Measurements from ENCODE around the gene SCYL1.

Gene SCYL1

DNA sequence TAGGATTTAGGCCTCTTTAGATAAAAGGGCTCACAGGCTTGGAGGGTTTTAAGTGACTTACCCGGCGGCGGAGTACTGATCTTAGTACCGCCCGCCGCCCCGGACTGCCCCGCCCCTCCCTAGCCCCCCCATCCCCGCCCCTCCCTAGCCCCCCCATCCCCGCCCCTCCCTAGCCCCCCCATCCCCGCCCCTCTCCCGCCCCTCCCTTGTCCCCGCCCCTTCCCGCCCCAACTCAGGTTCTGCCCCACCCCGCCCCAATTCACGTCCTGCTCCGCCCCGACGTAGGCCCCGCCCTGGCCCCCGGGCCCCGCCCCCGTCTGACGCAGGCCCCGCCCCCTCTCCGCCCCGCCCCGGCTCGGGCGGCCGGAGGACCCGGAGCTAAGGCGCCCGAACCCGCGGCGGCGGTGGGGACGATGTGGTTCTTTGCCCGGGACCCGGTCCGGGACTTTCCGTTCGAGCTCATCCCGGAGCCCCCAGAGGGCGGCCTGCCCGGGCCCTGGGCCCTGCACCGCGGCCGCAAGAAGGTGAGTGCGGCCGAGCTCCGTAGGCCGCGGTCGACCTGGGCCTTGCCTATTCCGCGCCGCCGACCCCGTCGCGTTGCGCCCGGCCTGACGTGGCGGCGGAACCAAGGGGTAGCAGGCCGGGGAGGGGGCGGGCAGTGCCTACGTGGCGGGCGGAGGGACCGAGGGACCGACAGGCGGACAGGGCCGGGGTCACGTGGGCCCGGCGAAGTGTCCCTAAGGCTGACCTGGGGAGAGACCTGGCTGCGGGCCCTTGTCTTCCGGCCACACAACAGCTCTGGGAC, at the start of gene SCYL1:
SCYL1 (plus strand) TSS at position 343 of the 805 bp plus-strand sequence; CDS start at position 414, 71 bp downstream.
- Histone ChIP-seq H3K9me3 (ENCODE audit: control insufficient read depth, insufficient read depth, low read length) (no peaks in the 10 kb centered on the region), H3K4me3 (ENCODE audit: low read depth, low read length) (peak within 1 kb of the TSS; percentile 88), H3K27me3 (ENCODE audit: control insufficient read depth, insufficient read depth, low read length) (peaks cover 8% of the 10 kb centered on the region), H3K9ac (ENCODE audit: low read depth, low read length) (peak within 1 kb of the TSS; percentile 91), H3K36me3 (ENCODE audit: control insufficient read depth, insufficient read depth, low read length) (peaks cover 8% of the 10 kb centered on the region), H3K4me1 (ENCODE audit: control insufficient read depth, insufficient read depth, low read length) (peaks cover 7% of the 10 kb centered on the region)

DNA sequence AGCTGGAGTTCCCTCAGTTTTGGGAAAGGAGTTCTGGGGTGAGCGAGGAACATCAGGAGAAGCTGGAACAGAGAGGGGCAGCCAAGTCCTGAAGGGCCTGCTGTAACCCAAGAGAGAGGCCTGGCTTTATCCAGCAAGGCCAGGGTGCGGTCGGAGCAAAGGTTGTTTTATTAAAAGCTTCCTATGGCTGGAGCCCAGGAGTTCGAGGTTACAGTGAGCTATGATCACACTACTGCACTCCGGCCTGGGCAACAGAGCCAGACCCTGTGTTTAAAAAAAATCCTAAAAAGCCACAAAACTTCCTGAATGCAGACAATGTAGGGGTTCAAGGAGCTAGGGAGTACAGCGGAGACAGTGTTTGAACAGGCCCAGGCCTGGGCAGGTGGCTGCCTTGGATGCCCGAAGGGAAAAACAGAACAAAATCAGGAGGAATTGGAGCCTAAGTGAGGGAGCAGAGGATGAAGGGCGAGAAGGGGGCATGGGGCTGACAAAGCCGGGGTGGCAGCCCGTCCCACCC, 48.2 kb upstream of the SCYL1 start:
- Histone ChIP-seq H3K27me3 (ENCODE audit: control insufficient read depth, insufficient read depth, low read length) (no peaks in the 10 kb centered on the region), H3K36me3 (ENCODE audit: control insufficient read depth, insufficient read depth, low read length) (no peaks in the 10 kb centered on the region), H3K4me1 (ENCODE audit: control insufficient read depth, insufficient read depth, low read length) (peaks cover 15% of the 10 kb centered on the region), H3K9me3 (ENCODE audit: control insufficient read depth, insufficient read depth, low read length) (no peaks in the 10 kb centered on the region), H3K4me3 (ENCODE audit: low read depth, low read length) (peak overlapping the region; percentile 93), H3K9ac (ENCODE audit: low read depth, low read length) (peak overlapping the region; percentile 95)

DNA sequence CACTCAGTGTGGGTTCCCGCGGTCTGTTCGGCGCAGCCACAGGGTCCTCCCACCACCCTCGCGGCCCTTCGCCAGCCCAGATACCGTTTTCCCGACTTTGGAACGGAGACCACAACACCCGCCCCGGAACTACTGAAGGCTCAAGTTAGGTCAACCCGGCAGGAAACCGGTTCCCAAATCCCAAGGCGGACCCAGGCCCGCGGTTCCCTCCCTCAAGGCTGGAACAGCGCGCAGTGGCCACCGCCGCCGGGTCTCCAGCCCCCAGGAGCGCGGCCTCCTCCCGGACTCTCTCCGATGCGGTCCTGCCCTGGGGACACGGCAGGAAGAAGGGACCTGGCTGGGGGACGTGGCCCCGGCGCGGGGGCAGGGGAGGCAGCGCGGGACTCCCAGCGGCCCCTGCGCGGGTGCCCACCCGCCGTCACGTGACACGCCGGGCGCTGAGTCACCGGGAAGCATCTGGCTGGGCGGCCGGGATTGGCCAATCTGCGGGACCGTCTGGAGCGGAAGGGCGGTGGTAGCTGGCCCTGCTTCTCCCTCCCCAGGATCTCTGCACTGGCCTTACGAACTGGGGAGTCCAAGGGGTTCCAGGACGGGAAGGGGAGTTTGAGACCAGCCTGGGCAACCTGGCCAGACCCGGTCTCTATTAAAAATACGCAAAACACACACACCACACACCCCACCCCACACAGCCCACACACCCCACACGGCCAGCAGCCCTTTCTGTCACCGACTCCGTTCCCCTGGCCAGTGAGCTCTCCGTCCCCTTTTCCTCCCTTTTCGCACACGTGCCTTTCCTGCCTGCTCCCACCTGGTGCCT, 47.5 kb upstream of the SCYL1 start:
- H3K9me3 ChIP-seq (ENCODE audit: control insufficient read depth, insufficient read depth, low read length): no peaks in the 10 kb centered on the region
- H3K27me3 ChIP-seq (ENCODE audit: control insufficient read depth, insufficient read depth, low read length): no peaks in the 10 kb centered on the region
- H3K4me1 ChIP-seq (ENCODE audit: control insufficient read depth, insufficient read depth, low read length): peaks cover 15% of the 10 kb centered on the region
- H3K36me3 ChIP-seq (ENCODE audit: control insufficient read depth, insufficient read depth, low read length): no peaks in the 10 kb centered on the region
- H3K9ac ChIP-seq (ENCODE audit: low read depth, low read length): peak overlapping the region; percentile 95
- H3K4me3 ChIP-seq (ENCODE audit: low read depth, low read length): peak overlapping the region; percentile 93

DNA sequence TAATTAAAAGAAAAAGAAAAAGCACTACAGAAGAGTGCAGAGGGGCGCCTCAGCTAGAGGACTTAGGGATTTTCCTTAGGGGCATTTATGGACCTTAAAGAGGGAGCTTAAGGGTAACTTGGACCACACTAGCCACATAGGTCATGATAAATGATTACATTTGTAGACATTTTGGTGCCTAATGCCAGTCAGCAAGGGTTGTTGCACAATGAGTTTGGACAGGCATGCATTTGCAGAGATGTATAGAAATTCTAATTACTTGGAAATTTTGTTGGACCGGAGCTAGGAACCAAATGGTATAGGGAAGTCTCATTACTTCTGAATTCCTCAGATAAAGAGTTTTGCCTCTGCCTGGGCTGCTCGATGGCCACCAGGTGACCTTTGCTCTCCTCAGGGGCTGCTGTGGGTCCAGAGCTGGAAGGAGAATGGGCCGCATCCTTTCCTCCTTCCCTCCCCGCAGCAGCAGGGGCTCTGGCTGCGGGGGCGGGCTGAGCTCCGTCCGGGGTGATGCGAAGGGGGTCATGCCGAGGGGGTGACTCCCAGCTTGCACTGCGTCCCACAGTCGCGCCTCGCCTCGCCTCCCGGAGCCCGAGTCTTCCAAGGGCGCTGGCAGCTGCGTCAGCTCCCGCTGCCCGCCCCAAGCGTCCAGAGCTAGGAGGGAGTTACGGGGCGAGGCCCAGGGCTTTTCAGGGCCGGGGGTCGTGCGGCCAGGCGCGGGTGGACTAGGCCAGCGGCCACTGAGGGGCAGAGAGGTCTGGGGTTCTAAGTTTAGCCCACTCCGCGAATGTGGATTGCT, 46.3 kb upstream of the SCYL1 start:
- no peaks in the 10 kb centered on the region for H3K27me3 ChIP-seq (ENCODE audit: control insufficient read depth, insufficient read depth, low read length)
- H3K9me3 ChIP-seq (ENCODE audit: control insufficient read depth, insufficient read depth, low read length): no peaks in the 10 kb centered on the region
- H3K9ac ChIP-seq (ENCODE audit: low read depth, low read length): no peak overlapping the region
- H3K4me1 ChIP-seq (ENCODE audit: control insufficient read depth, insufficient read depth, low read length): peaks cover 15% of the 10 kb centered on the region
- H3K4me3 ChIP-seq (ENCODE audit: low read depth, low read length): peak overlapping the region; percentile 30
- H3K36me3 ChIP-seq (ENCODE audit: control insufficient read depth, insufficient read depth, low read length): no peaks in the 10 kb centered on the region

DNA sequence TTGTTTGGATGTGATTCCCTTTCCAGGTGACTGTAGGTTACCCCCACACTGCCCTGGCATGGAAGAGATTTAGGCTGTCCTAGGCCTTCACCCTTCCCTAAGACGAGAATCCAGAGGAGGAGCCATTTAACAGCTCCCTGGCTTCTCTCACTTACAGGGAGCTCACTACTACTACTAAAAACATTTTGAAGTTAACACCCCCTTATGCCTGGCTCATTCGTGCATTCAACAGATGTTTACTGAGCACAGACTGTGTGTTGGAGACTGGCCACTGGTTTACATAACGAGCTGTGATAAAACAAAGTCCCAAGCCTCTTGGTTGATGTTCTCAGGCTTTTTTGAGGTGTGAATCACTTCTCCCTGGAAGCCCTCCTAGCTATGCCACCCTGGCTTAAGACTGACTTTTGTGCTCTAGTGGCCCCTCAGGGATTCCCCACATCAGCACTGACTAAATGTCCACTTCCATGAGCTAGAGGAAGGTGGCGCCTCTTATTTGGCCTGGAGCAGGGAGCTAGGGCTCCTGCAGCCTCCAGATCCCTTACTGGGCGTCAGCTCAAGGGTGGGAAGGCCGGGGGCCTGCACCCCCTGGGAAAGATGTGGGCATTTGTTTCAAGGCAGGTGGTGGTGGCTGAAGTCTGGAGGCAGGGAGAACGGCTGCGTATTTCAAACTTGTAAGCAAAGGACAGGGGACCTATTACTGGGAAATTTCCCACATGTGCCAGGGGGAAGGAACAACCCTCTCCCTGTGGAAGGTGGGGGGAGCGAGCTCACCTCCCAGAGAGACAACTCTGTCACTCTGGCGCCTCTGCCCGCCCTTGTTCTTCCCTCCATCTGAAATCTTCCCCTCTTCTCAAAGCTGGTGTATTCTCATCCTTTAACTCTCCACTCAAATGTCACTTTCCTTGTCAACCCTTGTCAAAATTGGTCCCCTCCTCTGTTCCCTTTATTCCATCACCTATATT, 45.4 kb upstream of the SCYL1 start:
- Histone ChIP-seq H3K9me3 (ENCODE audit: control insufficient read depth, insufficient read depth, low read length) (no peaks in the 10 kb centered on the region), H3K4me3 (ENCODE audit: low read depth, low read length) (peak overlapping the region; percentile 30), H3K27me3 (ENCODE audit: control insufficient read depth, insufficient read depth, low read length) (no peaks in the 10 kb centered on the region), H3K36me3 (ENCODE audit: control insufficient read depth, insufficient read depth, low read length) (no peaks in the 10 kb centered on the region), H3K4me1 (ENCODE audit: control insufficient read depth, insufficient read depth, low read length) (peaks cover 15% of the 10 kb centered on the region), H3K9ac (ENCODE audit: low read depth, low read length) (no peak overlapping the region)

DNA sequence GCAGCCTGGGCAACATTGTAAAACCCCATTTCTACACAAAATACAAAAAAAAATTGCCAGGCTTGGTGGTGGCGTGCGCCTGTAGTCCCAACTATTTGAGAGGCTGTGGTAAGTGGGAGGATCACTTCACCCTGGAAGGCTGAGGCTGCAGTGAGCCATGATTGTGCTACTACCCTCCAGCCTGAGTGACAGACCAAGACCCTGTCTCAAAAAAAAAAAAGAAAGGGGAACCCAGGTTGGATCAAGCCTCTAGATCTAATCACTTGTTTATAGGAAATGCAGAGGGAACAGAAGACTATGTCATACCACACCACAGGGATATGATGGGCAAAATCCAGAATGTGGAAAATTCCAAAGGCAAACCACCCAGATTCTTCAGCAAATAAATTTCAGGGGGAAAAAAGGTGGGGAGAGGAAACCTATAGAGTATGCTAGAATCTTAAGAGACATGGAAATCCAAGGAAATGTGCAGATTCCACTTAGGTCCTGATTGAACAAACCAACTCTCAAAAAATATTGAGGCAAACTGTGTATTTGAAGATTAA, 42.5 kb upstream of the SCYL1 start:
- Histone ChIP-seq H3K9ac (ENCODE audit: low read depth, low read length) (no peak overlapping the region), H3K27me3 (ENCODE audit: control insufficient read depth, insufficient read depth, low read length) (no peaks in the 10 kb centered on the region), H3K36me3 (ENCODE audit: control insufficient read depth, insufficient read depth, low read length) (no peaks in the 10 kb centered on the region), H3K4me1 (ENCODE audit: control insufficient read depth, insufficient read depth, low read length) (peaks cover 27% of the 10 kb centered on the region), H3K9me3 (ENCODE audit: control insufficient read depth, insufficient read depth, low read length) (no peaks in the 10 kb centered on the region), H3K4me3 (ENCODE audit: low read depth, low read length) (no peak overlapping the region)

DNA sequence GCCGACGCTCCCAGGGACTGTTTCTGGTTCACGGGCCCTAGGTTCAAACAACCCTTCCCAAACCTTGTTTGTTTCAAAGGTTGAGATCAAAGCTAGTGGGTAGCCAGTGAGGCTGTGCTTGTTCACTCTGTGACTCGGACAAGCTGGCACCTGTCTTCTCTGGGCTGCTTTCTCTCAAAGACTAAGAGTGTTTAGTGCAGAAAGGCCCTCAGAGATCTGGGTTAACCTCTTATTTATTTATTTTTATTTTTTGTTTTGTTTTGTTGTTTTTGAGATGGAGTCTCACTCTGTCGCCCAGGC, 39.0 kb upstream of the SCYL1 start:
- H3K27me3 ChIP-seq (ENCODE audit: control insufficient read depth, insufficient read depth, low read length): no peaks in the 10 kb centered on the region
- H3K9ac ChIP-seq (ENCODE audit: low read depth, low read length): no peak overlapping the region
- no peaks in the 10 kb centered on the region for H3K9me3 ChIP-seq (ENCODE audit: control insufficient read depth, insufficient read depth, low read length)
- H3K4me1 ChIP-seq (ENCODE audit: control insufficient read depth, insufficient read depth, low read length): peaks cover 34% of the 10 kb centered on the region
- H3K36me3 ChIP-seq (ENCODE audit: control insufficient read depth, insufficient read depth, low read length): no peaks in the 10 kb centered on the region
- no peak overlapping the region for H3K4me3 ChIP-seq (ENCODE audit: low read depth, low read length)

DNA sequence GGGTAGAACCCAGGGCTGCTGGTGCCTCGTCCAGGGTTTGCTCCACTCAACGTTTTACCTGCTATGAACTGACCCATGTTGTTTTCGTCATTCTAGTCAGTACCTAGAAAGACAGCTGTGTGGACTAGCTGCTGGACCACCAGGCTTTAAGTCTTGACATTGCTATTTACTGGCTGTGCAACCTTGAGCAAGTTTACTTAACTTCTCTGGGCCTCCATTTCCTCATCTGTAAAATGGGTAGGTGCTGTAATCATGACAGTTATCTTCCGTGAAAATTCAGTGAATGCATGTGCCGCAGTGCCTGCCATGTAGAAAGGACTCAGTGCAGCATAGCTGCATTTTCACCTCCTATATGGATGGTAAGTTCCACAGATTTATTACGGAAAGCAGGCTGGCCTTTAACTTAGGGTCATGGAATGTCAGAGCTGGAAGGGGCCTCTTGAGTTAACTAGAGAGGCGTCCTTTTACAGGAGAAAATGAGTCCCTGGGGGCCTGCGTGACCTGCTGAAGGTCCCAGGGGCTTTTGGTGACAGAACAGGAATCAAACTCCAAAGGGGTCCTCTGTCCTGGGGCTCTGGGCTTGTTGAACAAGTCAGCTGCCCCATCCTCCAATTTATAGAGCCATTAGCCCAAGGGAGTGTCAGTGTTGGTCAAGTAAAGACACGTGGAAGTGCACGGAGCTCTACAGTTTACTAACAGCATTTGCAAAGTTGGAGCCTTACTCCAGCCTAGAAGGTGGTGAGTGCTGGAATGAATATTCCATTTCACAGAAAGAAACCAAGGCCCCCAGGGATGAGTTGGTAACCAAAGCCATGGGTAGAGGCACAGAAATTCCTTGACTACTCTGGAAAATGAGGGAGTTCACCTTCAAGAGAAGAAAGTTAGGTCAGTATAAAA, 38.1 kb upstream of the SCYL1 start:
- Histone ChIP-seq H3K27me3 (ENCODE audit: control insufficient read depth, insufficient read depth, low read length) (no peaks in the 10 kb centered on the region), H3K4me3 (ENCODE audit: low read depth, low read length) (no peak overlapping the region), H3K4me1 (ENCODE audit: control insufficient read depth, insufficient read depth, low read length) (peaks cover 39% of the 10 kb centered on the region)

DNA sequence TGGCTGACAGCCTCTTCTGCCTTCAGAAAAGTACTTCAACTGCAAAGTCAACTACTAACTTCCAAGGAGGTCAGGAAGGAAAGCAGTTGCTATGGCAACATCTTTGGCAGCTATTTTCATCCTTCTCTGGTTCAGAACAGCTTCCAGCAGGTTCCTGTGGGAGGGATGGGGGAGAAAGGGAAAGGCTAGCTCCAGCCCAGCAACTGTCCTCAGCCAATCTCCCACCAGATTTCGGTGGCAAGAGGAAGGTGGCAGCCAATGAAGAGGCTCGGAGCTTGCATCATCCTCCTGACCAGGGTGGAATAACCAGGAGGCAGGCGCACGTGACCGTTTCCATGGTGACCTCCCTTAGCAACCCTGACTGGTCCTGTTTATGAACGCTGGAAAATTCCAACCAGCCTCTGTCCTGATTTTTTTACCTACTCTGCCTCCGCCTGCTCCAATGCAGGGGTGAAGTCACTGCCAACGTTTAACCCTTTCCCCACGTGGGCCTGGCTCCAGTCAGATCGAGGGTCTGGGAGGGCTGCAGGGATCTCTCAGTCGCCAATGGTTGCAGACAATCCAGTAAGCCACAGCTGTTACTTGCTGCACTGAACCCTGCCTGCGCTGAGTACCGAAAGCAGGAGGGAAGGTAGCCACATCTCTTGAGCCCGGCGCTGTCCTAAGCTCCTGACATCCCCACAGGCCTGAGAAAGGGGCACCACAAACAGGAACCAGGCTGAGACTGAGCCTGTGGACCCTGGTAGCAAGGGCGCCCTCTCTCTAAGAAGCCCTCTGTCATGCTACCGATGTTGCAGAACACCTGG, 37.2 kb upstream of the SCYL1 start:
- peak overlapping the region; percentile 73 for H3K9ac ChIP-seq (ENCODE audit: low read depth, low read length)
- H3K4me3 ChIP-seq (ENCODE audit: low read depth, low read length): peak overlapping the region; percentile 76
- no peaks in the 10 kb centered on the region for H3K9me3 ChIP-seq (ENCODE audit: control insufficient read depth, insufficient read depth, low read length)
- peaks cover 47% of the 10 kb centered on the region for H3K4me1 ChIP-seq (ENCODE audit: control insufficient read depth, insufficient read depth, low read length)
- H3K36me3 ChIP-seq (ENCODE audit: control insufficient read depth, insufficient read depth, low read length): no peaks in the 10 kb centered on the region
- H3K27me3 ChIP-seq (ENCODE audit: control insufficient read depth, insufficient read depth, low read length): no peaks in the 10 kb centered on the region

More for the DNA sequence above, 38.1 kb upstream of the SCYL1 start:
- H3K9me3 ChIP-seq (ENCODE audit: control insufficient read depth, insufficient read depth, low read length): no peaks in the 10 kb centered on the region
- H3K9ac ChIP-seq (ENCODE audit: low read depth, low read length): no peak overlapping the region
- H3K36me3 ChIP-seq (ENCODE audit: control insufficient read depth, insufficient read depth, low read length): no peaks in the 10 kb centered on the region

Measured in iPS-15b (cell line).